PC-3 (cell line): Measurements from ENCODE around the gene COL15A1. TPM values are rescaled to one million over a fixed set of nuclear protein-coding genes. Genes with fewer than 3 reads are reported as not detected.

Experiments
- ATAC-seq: fragments of 200-7000 bp; cut with Tn5 transposase; 2 replicates; pipeline ENCODE4 v1.9.1; 2020; ENCODE audit warnings: mild to moderate bottlenecking, moderate library complexity
- BruUV-seq: library from RNA; stranded (reverse); fragments of 400-500 nt; replicated peaks from 2 replicates; lab custom pipeline; 2021; lab: Mats Ljungman, UMichigan
- CTCF ChIA-PET: fragments of 300-600 bp; sonication (Branson Sonifier 250); formaldehyde crosslinking; loops from one replicate; lab custom pipeline; 2022; ENCODE audit warnings: antibody characterized with exemption; lab: Charles Lee
- POLR2A ChIA-PET: fragments of 300-600 bp; sonication (Branson Sonifier 250); formaldehyde crosslinking; loops from one replicate; lab custom pipeline; 2022; ENCODE audit warnings: antibody characterized with exemption; ENCODE audit not compliant: unreplicated experiment; lab: Charles Lee
- DNase-seq: peaks from one replicate; pipeline ENCODE4 v3.0.0-alpha.2; 2015
- H2AFZ ChIP-seq: fragments of 300-600 bp; sonication (generic); 2 replicates; pipeline ENCODE4 v1.6.0; 2016; ENCODE audit warnings: antibody characterized with exemption, low read length
- H3F3A ChIP-seq: fragments of 300-600 bp; sonication (generic); one replicate; pipeline ENCODE4 v1.6.0; 2017; ENCODE audit warnings: antibody characterized with exemption, low read length, control low read depth, mild to moderate bottlenecking; ENCODE audit not compliant: unreplicated experiment
- H3K27ac ChIP-seq: fragments of 300-600 bp; sonication (generic); 2 replicates; pipeline ENCODE4 v1.5.1; 2016; ENCODE audit warnings: mild to moderate bottlenecking, low read length
- H3K27me3 ChIP-seq: fragments of 300-600 bp; sonication (generic); 2 replicates; pipeline ENCODE4 v1.6.1; 2016; ENCODE audit warnings: low read length, mixed read lengths
- H3K36me3 ChIP-seq: fragments of 300-600 bp; sonication (generic); 2 replicates; pipeline ENCODE4 v1.6.1; 2016; ENCODE audit warnings: low read depth, mixed run types, low read length, mixed read lengths
- H3K4me1 ChIP-seq: fragments of 300-600 bp; sonication (generic); 2 replicates; pipeline ENCODE4 v1.5.1; 2016; ENCODE audit warnings: low read length; ENCODE audit not compliant: insufficient read depth
- H3K4me2 ChIP-seq: fragments of 300-600 bp; sonication (generic); 2 replicates; pipeline ENCODE4 v1.6.0; 2016; ENCODE audit warnings: low read length
- H3K4me3 ChIP-seq: fragments of 300-600 bp; sonication (generic); 2 replicates; pipeline ENCODE4 v1.5.1; 2016; ENCODE audit warnings: mild to moderate bottlenecking, low read length, mixed read lengths
- H3K79me2 ChIP-seq: fragments of 300-600 bp; sonication (generic); 2 replicates; pipeline ENCODE4 v1.6.1; 2017; ENCODE audit warnings: low read length, mixed read lengths
- H3K9ac ChIP-seq: fragments of 300-600 bp; sonication (generic); 2 replicates; pipeline ENCODE4 v1.6.0; 2016; ENCODE audit warnings: mild to moderate bottlenecking, low read length
- H3K9me2 ChIP-seq: fragments of 300-600 bp; sonication (generic); replicated peaks from 2 replicates; pipeline ENCODE4 v1.6.1; 2016; ENCODE audit warnings: mixed run types, low read length, mixed read lengths
- H3K9me3 ChIP-seq: fragments of 300-600 bp; sonication (generic); 2 replicates; pipeline ENCODE4 v1.6.1; 2016; ENCODE audit warnings: low read length, mixed read lengths
- H4K20me1 ChIP-seq: fragments of 300-600 bp; sonication (generic); 2 replicates; pipeline ENCODE4 v1.6.1; 2016; ENCODE audit warnings: low read length, mixed read lengths
- EZH2 ChIP-seq: fragments of 300-600 bp; sonication (generic); IDR thresholded peaks from one replicate; pipeline ENCODE4 v1.6.1; 2017; ENCODE audit warnings: antibody characterized with exemption, mild to moderate bottlenecking, low read length; ENCODE audit not compliant: unreplicated experiment
- EZH2phosphoT487 ChIP-seq: fragments of 300-600 bp; sonication (generic); IDR thresholded peaks from 2 replicates; pipeline ENCODE4 v1.6.1; 2018; ENCODE audit warnings: mild to moderate bottlenecking, antibody characterized with exemption, low read length, borderline replicate concordance
- intact Hi-C: fragments of 100-400 bp; cut with micrococcal nuclease; formaldehyde crosslinking; loops from 2 replicates; pipeline ENCODE4 v1.9.0; 2023
- total RNA-seq: library from RNA; depleted of rRNA; stranded (reverse); fragments of >200 nt; gene quantifications from 2 replicates; pipeline ENCODE4 v1.2.3, GENCODE V29; 2014
- TF ChIP-seq, protein P1 (sequence below): fragments of 300-600 bp; sonication (generic); conservative IDR thresholded peaks from 2 replicates; pipeline ENCODE4 v1.5.1; 2017; ENCODE audit warnings: antibody characterized with exemption, low read depth, mild to moderate bottlenecking, low read length

COL15A1 gene
- total RNA-seq, 1 experiment from 2014 or later, result 0.04 TPM

DNA sequence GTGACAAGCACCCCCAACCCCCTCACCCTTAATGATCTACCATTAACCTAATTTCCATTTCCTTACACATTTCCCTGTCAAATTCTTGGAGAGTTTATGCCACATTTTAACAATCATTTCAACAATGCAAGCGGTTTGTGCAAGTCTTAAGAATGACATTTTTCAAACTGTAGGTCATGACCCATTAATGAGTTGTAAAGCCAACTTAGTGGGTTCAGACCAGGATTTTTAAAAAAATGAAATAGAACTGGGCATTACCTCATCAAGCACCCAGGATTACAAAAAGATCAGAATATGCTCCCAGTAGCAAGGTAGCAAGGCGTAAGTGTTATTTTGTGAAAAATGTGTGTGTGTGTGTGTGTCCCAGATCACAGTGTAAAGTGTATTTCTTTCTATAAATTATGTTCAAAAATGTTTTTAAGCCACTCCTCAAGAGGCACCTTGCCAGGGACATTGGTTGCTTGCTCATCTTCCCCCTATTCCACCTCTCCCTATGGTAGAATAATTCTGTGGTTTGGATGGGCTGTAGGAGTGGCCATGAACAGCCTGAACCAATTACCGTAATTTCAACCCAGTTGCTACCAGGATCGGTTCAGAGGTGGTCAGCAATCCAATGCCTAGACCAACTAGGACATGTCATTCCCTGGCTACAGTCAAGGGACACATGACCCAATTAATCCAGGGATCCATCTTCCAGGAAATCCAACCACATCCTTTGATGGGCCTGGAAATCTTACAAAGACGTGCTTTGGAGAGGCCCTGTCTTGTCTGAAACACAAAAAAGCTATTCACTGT, 146.8 kb downstream of the COL15A1 start:
- H3K27ac ChIP-seq, result no peak overlapping the region
- intact Hi-C loops, result no loop called here
- H3F3A ChIP-seq, result no peaks in the 10 kb centered on the region
- no peak overlapping the region for H3K4me2 ChIP-seq
- TF ChIP-seq EZH2phosphoT487 (no peak), EZH2 (no peak)
- TF ChIP-seq, protein P1, sequence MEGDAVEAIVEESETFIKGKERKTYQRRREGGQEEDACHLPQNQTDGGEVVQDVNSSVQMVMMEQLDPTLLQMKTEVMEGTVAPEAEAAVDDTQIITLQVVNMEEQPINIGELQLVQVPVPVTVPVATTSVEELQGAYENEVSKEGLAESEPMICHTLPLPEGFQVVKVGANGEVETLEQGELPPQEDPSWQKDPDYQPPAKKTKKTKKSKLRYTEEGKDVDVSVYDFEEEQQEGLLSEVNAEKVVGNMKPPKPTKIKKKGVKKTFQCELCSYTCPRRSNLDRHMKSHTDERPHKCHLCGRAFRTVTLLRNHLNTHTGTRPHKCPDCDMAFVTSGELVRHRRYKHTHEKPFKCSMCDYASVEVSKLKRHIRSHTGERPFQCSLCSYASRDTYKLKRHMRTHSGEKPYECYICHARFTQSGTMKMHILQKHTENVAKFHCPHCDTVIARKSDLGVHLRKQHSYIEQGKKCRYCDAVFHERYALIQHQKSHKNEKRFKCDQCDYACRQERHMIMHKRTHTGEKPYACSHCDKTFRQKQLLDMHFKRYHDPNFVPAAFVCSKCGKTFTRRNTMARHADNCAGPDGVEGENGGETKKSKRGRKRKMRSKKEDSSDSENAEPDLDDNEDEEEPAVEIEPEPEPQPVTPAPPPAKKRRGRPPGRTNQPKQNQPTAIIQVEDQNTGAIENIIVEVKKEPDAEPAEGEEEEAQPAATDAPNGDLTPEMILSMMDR, result no peak
- ATAC-seq (no peak), DNase-seq (no peak)
- H3K9me2 ChIP-seq, result no peaks in the 10 kb centered on the region
- no peaks in the 10 kb centered on the region for H3K27me3 ChIP-seq
- BruUV-seq, result no TSS peak
- no peak overlapping the region for H3K4me3 ChIP-seq
- H3K9me3 ChIP-seq, result no peaks in the 10 kb centered on the region
- H3K79me2 ChIP-seq, result no peaks in the 10 kb centered on the region
- H2AFZ ChIP-seq, result no peak overlapping the region
- CTCF ChIA-PET, result no interaction called here
- POLR2A ChIA-PET, result interaction anchor here (0.6 kb wide), 1 partner anchor 15 kb away, joined by 3 read pairs; no protein-coding TSS in a partner anchor
- H3K36me3 ChIP-seq, result no peaks in the 10 kb centered on the region
- no peaks in the 10 kb centered on the region for H3K4me1 ChIP-seq
- H4K20me1 ChIP-seq, result no peaks in the 10 kb centered on the region
- no peak overlapping the region for H3K9ac ChIP-seq

DNA sequence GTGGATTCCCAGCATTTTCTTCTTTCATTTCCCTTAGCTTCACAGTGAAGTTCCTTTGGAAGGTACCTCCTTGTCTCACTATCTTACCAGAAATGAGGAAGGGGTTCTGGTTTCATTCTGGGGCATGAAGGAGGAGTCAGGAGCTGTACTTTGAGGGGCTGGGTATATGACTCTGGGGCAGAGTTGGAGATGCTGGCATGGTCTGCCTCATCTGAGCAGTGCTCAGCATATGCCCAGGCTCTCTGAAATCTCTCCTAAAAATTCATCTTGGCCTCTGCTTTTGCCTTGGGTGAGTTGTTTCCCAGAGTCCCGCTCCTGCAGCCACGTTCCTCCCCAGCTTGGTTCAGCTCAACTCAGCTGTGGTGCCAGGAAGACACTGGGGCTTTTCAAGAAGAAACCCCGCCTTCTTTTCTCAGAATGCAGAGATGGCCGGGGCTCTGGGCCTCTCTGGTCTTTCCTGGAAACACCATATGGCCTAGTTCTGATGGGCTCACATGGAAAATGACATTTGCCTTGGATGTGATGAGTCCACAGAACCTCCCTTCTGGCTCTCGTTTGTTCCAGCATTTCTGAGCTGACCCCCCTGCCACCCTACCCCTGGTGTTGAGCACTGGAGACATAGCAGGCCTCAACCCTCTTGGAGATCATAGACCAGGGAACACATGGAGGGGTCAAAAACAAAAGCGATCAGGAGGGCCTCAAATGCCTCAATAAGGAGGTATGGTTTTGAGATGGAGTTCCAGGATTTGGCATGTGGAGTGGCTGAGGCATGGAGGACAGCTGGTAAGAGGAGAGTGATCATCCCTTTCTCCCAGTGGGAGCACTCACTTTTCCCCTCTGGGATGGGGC, 149.2 kb downstream of the COL15A1 start:
- Histone ChIP-seq H3K4me3 (no peak overlapping the region), H3F3A (no peaks in the 10 kb centered on the region)
- TF ChIP-seq EZH2 (no peak), EZH2phosphoT487 (no peak)
- TF ChIP-seq, protein P1, result no peak

More for the DNA sequence above, 149.2 kb downstream of the COL15A1 start:
- Histone ChIP-seq H3K36me3 (no peaks in the 10 kb centered on the region), H3K27ac (no peak overlapping the region), H3K4me1 (no peaks in the 10 kb centered on the region), H3K9me2 (no peaks in the 10 kb centered on the region), H3K79me2 (no peaks in the 10 kb centered on the region), H3K9ac (no peak overlapping the region), H3K9me3 (no peaks in the 10 kb centered on the region), H4K20me1 (no peaks in the 10 kb centered on the region), H3K27me3 (no peaks in the 10 kb centered on the region), H2AFZ (no peak overlapping the region), H3K4me2 (no peak overlapping the region)
- ATAC-seq, result no peak
- DNase-seq, result no peak
- ChIA-PET CTCF (no interaction called here), POLR2A (no interaction called here)
- intact Hi-C loops, result no loop called here
- BruUV-seq, result no TSS peak
